Ammon's horn (tissue), 1 donor: ENCODE measurements around the gene CD86.

ENCODE experiments used
- DNase-seq: peaks from one replicate; pipeline ENCODE4 v3.0.0-alpha.2; 2016; ENCODE audit warnings: low spot score

CD86 gene

DNA sequence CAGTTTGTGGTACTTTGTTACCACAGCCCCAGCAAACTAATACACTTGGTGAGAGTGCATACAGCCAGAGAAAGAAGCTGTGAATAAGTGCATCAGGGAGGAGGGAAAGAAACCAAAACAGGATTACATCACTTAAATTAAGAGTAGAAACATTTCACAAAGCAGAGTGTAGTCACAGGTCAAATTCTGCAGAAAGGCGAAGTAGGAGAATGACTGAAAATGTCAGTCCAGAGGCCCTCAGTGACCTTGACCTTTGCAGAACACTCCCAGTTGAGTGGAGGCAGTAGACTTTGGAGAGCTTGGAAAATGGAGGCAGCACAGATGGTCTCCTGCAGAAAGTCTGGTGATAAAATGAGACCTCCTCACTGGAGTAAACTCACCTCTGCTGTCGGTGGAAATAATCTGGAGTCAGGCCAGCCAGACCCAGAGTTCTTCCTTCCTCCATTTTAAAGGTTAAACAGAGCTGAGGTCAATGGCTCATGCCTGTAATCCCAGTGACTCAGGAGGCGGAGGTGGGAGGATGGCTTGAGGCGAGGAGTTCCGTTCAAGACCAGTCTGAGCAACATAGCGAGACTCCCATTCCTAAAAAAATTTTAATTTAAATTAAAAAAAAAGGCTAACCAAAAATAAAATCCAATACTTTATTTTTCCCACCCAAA, 5.0 kb downstream of the CD86 start:
- DNase-seq: no peak

DNA sequence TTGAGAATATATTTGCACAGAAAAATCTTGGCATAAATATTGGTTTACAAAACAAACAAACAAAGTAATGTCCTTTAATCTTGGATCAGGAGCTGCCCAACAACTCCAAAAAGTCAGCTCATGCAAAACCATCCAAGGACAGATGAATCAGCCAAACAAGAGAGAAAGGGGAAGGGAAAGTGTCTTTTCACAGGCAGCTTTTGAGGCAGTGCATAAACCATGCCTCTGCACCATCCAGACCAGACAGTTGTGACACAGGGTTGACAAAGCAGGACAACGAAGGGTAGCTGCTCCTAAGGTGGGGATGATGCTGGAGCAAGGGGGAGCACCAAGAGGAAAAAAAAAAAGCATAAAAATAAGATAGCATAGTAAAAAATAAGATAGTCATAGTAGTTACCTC, 8.7 kb downstream of the CD86 start:
- peak; percentile 42 for DNase-seq

DNA sequence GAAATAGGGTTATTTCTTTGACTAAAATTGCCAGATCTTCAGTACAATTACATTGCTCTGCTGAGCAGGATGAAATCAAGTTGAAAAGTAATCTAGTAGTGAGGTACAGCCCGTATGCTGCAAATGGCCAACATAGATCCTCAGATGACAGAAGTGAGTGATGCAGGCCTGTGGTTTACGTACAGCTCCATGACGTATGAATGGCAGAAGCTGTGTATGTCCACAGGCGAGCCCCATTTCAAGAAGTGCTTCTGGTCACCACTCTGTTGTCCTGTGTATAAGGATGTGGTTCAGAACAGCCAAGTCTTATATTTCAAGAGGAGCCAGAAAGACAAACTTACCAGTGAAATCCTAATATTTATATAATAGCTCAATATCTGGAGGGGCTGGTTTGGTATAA, 9.2 kb downstream of the CD86 start:
- DNase-seq: no peak

DNA sequence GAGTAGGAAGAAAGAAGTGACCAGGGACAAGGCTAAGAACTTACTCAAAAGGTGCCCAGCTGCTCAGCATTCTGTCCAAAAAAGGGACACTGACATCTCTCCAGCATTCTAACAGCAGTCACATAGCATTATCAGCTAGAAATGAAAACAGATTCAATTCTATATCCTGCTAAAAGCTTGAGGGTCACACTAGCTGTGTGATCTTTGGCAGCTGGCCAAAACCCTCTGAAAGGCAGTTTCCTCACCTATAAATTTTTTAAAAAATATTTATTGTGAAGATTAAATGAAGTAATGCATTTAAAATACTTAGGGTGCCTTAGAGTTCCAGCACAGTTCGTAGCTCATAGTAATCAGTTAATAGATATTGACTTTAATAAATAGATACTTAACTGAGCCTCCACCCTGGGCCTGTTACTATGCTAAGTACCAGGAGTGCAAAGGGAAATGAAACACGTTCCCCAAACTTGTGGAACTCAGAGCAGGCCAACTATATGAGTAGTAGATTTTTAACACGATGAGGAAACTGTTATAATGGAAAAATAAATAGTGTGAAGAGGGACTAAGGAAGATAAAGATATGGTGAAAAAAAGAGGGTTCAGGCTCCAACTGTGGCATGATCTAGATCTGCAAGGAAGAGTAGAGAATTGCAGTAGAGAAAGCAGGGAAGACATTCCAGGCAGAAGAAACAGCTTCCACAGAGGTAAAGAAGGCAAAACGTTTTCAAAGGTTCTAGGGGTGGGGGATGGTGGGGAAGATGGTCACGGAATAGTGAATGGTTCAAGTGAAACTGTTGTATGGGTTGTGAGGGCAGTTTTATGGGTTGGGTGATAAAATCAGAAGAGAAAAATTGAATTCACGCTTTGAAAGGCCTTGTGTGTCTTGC, 11.4 kb downstream of the CD86 start:
- DNase-seq: no peak

DNA sequence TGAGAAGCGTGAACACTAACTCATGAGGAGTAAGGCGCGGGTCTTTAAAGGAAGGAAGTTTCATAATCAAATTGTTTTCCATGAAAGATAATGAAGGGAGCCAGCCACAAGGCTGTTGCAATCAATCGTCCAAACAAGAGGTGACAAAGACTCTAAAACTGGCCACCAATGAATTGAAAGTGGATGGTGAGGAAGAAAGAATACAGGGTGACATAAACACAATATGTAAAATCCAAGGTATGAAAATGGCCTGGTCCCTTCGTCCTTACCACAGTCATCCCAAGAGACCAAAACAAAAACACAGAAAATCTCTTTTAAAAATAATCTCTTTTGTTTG, 12.0 kb downstream of the CD86 start:
- DNase-seq: no peak

DNA sequence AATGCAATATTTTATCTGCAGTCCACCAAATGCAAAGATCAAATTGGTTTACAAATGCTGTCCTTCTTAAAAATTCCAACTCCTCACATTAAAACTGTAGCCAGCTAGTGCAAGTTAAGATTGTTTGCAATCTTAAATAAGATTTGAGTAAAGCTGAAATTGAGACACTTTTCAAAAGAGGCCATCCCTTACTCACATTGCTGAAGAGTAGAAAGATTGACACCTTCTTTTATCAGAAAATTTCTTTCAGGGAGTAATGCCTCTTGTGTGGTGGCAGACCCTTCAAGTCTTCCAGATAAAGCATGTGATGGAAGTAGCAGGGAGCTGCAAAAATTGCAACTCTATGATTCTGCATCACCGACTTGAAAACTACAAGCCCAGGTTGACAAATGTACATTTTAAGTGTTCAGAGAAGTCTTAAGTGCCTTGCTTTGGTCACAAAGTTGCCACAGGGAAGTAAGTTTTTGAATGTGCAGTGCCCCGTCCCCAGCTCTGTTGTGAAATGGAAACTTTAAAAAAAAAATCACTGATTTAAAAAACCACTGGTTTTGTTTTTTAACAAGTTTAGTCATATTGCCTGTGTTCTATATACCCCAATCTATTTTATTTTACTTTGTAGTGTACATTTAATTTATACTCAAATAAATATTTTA, 12.6 kb downstream of the CD86 start:
- no peak for DNase-seq

DNA sequence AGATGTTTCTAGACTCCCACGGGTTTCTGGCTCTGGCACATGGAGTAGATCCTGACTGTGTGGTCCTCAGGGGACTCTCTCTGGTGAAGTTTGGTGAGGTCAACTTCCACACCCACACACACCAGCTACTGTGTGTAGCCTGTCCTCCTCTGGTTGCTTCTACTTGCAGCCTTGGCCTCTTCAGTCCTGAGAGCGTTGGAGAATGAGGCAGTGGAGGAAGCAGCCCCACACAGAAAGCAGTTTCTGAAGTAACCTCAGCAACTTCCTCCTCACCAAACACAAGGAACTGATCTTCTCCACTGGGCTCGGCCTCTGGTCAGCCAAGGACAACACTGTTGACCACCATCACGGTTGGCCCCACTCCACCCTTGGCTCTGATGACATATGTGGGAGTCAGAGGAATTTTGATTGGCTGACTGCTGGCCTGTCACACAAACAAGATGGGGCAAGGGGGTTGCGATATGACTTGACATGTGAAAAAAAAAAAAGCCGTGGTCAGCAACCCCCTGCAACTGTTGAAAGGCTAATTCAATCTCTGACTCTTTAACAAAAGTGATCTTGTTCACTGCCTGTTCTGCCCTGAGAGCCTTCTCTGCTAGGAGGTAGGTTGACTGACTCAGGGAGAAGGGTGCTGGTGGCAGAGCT, 19.6 kb downstream of the CD86 start:
- DNase-seq: peak; percentile 72

DNA sequence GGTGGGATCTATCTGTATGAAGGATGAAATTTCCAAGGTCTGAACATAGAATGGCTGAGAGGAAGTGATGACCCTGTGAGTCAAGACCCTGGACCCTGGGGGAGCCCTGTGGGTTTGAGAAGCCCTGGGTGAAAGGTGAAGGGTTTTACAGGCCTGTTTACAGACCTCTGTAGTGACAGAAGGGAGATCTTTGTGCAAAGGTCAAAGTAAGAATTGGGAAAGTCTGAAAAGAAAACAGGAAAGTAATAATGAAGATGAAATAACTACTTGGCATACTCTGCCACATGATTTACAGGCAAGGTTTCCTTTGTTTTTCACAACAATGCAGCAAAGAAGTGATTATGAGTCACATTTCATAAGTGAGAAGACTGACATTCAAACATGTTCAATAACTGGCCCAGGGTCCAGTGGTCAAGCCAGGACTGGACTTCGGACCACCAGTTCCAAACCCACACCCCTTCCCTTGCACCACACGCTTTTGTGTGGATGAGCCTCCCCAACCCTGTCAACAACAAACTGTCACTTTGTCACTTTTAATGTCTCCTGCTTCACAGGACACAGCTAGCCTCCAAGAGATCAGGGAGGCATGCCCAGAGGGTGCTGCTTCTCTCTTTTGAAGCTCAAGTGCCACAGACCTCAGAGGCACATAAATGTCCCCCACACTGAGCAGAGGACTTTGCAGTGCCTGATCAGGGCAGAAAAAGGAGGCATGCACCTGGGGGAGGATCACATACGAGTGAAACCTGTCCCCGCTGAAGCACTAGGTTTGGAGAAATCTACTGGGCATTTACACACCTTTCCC, 21.5 kb downstream of the CD86 start:
- DNase-seq: no peak

DNA sequence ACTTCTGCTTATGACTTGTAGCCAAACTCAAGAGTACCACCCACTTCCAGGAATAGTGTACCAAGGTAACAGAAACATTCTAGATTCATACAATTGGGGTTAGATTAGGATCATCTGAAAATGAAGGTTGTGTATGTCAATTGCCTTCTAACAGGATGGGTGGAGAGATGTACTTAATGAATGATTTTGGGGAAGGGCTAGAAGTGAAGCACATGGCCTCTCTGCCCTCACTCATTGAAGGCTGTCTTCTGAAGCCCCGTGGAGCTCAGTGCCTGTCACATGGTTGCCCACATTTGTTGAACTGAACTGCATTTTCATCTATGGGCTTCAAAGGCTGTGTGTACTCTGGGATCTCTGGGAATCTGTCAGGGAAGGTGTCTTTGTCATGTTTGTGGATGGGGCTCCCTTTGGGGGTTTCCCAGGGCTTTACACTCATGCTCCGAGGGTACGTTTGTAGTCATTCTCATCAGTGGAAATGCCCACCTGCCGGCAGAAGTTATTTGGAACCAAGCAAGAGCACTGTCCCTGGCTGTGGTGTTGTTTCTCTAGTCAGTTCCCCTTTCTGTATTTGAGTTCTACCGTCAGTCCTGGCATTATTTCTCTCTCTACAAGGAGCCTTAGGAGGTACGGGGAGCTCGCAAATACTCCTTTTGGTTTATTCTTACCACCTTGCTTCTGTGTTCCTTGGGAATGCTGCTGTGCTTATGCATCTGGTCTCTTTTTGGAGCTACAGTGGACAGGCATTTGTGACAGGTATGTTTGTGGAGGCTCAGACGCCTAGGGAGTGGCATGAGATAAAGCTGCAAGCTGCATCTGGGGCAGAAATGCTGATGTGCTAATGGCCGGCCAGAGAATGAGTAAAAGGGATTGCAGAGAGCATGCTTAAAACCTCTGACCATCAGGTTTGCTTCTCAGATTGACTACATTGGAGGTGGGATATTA, 22.4 kb downstream of the CD86 start:
- no peak for DNase-seq

DNA sequence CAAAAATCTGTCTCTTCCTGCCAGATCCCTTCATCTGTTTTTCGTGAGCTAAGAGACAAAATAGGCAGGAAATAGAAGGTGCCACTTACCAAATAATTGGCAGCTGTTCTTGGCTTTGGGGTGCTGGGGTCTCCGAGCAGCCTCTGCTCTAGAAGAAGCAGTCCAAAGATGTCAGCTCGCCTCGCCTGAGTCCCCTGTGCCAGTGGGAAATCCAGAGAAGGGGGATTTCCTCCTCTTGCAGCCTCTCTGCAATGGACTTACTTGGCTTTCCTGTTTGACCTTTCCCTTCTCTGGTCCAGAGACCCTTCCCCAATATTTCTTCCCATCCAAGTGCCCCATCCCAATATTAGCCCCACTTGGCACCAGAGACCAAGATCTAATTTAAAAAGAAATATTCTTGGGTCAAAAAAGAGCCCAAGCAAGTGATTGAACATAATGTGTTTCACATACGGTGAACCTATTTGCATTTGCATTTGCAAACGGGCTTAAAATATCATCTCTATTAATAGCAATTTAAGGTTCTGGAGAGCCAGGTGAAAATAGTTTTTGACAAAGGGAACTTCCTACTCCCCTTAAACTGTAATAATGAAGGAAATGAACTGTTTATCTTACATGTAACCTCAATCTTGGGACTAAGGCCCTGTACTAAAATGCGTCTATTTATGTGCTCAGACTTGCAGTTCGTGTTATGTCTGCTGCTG, 23.2 kb downstream of the CD86 start:
- no peak for DNase-seq

DNA sequence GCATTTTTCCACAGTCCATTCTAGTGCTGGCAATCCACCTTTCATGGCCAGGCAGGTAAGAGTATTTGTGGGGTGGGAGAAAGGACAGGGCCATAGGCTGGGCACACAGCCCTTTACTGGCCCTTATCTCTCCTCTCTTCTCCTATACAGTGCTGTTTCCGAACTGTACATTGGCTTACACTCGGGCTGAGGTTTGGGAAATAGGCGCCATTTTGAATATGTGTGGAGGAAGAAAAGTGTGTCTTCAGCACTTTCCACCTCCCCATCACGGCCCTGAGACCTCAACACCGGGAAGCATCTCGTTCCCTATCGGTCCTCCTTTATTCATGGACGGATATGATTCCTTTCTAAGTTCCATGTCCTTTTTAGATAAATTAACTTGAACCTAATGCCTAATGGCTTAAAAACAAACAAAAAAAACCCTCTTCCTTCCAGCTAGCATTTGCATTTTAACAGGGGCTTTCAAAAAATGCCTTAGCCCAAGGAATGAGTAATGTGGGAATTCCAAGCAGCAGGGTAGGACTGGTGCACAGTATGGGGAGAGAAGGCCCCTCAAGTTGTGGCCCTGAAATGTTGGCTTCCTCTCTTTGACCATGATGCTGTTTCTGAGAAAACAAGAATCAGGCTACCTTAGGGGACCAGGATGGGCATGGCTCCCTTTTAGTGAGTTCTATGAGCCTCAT, 24.5 kb downstream of the CD86 start:
- no peak for DNase-seq

DNA sequence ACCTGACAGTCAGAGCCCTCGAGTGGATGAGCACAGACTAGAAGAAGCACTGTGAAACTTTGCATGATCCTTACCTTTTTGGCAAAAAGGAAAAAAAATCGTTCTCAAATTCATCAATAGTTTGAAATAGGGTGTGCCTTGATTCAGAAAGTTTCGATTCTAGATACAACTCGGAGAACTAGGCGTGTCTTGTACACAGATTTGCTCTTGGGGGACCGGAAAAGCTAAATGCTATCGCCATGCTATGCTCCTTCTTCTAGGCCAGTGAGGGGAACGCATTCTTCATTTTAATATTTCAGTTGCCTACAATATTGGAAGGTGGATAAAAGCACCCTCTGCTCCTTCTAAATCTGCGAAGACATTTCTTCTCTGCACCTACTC, 25.0 kb downstream of the CD86 start:
- no peak for DNase-seq

DNA sequence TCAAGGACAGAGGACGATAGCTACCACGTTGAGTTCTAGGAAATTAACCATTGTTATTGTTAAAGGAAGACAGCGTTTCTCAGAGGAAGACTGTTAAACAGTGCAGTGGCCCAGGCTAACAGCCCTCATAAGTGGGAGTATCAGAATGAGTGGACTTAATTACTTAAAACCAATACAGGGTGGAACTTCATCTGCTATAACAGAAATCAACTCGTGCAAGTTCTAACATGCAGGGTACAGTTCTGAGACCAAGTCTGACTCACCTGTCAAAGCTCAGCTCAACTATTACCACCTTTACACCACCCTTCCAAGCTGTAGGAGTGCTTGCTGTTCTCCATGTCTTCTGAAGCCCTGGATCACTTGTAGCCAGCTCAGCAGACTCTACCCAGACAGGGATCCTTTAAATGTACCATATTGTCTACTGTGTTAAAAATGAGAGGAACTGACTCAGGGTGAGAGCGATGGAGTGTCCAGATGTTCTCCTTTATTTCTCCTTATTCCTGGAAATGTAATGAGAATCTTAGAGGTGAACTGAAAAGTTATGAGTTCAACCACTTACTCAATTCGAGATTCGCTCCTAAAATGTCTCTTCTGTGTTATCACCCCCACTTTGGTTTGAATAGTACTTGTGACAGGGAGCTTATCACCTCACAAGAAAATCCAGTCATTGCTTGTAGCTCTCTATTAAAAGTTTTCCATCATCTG, 26.5 kb downstream of the CD86 start:
- DNase-seq: no peak

DNA sequence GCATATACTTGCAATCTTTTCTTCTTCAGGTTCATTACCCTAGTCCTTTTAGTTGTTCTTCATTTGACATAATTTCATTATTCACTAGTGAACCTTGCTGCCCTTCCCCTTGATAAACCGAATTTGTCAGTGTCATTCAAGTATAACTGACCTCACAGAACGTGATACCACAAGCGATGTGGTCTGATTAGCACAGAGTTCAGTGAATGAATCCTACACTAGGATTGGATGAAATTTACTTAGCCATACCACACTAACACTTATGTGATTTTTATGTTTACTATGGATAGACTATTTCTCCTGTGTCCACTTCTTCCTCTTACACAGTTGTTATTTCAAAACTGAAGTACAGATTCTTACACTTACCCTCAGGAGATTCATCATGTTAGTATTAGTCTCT, 27.2 kb downstream of the CD86 start:
- DNase-seq: no peak

DNA sequence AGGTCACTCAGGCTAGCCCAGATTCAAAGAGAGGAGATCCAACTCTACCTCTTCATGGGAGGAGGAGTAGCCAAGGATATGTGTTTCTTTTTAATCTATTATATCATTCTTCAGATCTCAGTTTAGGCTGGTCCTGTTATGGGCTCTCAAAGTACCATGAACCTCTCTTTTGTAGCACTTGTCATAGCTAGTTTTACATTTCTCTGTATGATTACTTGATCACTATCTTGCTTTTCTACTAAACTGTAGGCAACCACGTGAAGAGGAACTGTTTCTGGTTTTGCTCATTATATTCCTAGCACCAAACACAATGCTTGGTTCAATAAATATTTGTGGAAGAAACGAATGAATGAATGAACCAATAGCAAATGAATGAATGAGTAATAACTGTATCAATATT, 29.6 kb downstream of the CD86 start:
- no peak for DNase-seq

DNA sequence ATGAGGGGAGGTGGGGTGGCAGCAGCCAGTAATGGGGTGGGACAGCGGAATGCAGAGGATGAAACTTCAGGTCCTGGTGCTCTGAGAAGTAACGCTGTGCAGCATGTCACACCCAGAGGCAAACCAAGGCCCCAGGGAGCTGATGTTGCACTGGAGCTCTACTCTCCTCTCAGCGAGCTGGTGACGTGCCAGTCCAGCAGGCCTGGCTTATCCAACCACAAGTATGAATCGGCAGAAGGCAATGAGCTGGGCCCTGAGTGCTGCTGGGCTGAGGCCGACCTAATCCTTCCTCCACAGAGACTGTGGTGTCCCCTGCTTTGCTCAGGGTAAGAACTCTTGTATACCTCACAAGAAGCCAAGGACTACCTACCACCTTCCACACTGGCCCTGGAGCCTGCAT, 30.5 kb downstream of the CD86 start:
- DNase-seq: no peak

DNA sequence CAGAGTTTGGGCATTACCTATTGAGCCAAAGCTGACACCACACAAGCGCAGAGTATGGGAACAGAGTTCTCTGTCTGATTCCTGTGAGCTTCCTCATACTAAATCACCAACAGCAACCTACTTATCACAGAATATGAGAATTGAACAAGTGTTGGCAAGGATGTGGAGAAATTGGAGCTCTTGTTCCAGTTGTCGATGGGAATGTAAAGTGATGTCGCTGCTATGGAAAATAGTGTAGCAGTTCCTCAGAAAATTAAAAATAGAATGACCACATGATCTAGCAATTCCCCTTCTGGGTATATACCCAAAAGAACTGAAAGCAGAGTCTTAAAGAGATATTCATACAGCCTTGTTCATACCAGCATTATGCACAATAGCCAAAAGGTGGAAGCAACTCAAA, 33.4 kb downstream of the CD86 start:
- DNase-seq: no peak

DNA sequence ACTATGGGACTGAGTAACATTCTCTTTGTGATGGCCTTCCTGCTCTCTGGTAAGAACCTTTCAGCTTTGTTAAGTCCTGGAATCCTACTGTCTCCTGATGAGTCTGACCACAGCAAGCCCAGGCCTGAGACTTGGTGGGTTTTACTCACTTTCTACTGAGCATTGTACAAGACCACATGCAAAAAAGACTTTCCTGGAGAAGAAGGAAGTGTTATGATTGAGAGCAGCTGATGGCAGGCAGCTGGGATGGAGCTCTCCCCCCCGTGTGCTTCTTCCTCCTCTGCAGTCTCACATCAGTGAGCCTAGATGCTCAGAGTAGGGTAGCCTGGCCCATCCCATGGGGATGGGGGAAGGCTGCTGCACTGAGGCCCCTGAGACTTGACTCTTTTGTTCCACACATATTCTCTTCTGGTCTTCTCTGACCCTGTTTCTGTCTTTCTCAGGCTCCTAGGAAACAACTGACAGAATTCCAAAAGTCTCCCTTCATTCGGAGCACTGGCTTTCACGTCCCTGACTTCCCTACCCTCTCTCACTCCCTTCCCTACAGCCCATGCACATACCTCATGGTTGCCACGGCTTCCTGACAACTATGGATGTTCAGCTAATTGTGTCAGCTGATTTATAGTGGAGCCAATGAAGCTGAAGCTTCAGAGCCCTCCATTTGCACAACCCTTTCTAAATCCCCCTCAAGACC, 36.6 kb downstream of the CD86 start:
- DNase-seq: peak; percentile 46
